Muscle of arm (tissue), 12 donors: ENCODE results near the gene FRMPD4. TPM values are rescaled to one million over a fixed set of nuclear protein-coding genes. Genes with fewer than 3 reads are reported as not detected.

ENCODE experiments used
- DNase-seq: peaks from one replicate; pipeline ENCODE4 v3.0.0-alpha.2; 2013
- polyA plus RNA-seq, 12 donors: library from polyadenylated mRNA; unstranded; fragments of 120-200 nt; gene quantifications; one replicate each; pipeline ENCODE4 v1.2.1, GENCODE V29; 2013; ENCODE audit not compliant: insufficient read length in 12 of 12

The FRMPD4 gene
- polyA plus RNA-seq, 12 donors: 0.18 to 0.84 (median 0.52) TPM; not detected in 2

DNA sequence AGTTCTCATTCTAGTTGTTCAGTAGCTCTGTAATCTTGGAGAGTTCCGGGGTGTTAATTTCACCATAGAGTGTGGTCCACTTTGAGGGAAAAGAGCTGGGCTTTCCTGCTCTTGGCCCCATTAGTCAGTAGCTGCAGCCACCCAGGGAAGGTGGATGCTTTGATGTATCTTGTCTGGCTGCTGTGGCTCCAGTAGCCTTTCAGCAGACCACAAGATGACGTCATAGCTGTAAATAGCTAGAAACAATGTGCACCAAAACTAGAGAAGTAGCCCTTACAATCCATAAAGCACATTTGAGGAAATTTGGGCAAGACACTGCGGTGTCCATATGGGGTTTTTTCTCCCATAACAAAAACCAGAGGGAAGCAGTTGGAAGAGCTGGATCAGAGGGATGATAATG, 620.0 kb downstream of the FRMPD4 start:
- no peak for DNase-seq

GRCh38 chrX:12767856-12768255, 629.6 kb downstream of the FRMPD4 start:
- no peak for DNase-seq

- no peak for DNase-seq
Measured at GRCh38 chrX:12768491-12768890, 630.2 kb downstream of the FRMPD4 start.

GRCh38 chrX:12770440-12770839, 632.2 kb downstream of the FRMPD4 start:
- no peak for DNase-seq

GRCh38 chrX:12771445-12772069, 633.3 kb downstream of the FRMPD4 start:
- no peak for DNase-seq
